Measurements from ENCODE around the gene TKFC.

- TF ChIP-seq FOXO4 (CRISPR knock-in tag; IDR thresholded peaks at IDR 0.05) (no peak), KDM1A (IDR thresholded peaks at IDR 0.05) (no peak), CTCF (IDR thresholded peaks at IDR 0.05 in 2 of 3, conservative IDR thresholded peaks at IDR 0.05 in 1 of 3; ENCODE audit: insufficient read depth in 2 of 3, low read depth in 1 of 3, low read length in 3 of 3) (no peak), TAL1 (IDR thresholded peaks at IDR 0.05) (no peak), NR2F6 (CRISPR knock-in tag; IDR thresholded peaks at IDR 0.05) (no peak), HCFC1 (IDR thresholded peaks at IDR 0.05; ENCODE audit: low read depth, low read length) (no peak), HOMEZ (CRISPR knock-in tag; IDR thresholded peaks at IDR 0.05) (no peak)
Measured at GRCh38 chr11:61378713-61379313, 45.8 kb downstream of the TKFC start.

Measured in K562 (cell line).